Esophagus muscularis mucosa (tissue), 3 donors: ENCODE results near the gene DNAI7.

Experiments
- POLR2AphosphoS5 ChIP-seq, 2 donors: sonication (generic); formaldehyde crosslinking; IDR thresholded peaks; one replicate each; pipeline ENCODE4 v1.6.1; 2017; ENCODE audit warnings: antibody characterized with exemption in 2 of 2
- TF ChIP-seq, protein P1 (sequence below), 3 experiments: fragments of 200-600 bp in 2 of 3; fragments of 450-650 bp in 1 of 3; sonication (generic) in 2 of 3; IDR thresholded peaks; one replicate each; pipeline ENCODE4 v1.5.1; 2017 to 2019; ENCODE audit warnings: antibody characterized with exemption in 3 of 3, mild to moderate bottlenecking in 2 of 3, moderate library complexity in 1 of 3

DNA sequence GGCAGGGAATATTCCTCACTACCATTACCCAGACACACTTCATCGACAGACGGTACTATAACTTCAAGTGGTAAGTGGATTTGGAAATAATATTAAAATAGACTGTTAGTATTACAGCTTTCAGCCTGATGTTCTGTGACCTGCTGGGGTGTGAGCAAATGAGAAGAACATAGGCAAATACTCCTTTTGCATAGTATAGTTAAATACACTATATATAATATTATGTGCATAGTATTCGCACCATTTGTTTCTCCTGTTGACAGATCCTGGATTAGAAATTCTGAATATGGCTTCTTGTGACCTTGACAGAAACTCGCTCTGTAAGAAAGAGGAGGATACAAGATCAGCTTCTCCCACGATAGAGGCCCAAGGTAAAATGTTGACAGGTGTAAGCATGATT is 115.6 kb downstream of the DNAI7 start:
- no peak for TF ChIP-seq POLR2AphosphoS5 (IDR thresholded peaks at IDR 0.05)
- TF ChIP-seq, protein P1, sequence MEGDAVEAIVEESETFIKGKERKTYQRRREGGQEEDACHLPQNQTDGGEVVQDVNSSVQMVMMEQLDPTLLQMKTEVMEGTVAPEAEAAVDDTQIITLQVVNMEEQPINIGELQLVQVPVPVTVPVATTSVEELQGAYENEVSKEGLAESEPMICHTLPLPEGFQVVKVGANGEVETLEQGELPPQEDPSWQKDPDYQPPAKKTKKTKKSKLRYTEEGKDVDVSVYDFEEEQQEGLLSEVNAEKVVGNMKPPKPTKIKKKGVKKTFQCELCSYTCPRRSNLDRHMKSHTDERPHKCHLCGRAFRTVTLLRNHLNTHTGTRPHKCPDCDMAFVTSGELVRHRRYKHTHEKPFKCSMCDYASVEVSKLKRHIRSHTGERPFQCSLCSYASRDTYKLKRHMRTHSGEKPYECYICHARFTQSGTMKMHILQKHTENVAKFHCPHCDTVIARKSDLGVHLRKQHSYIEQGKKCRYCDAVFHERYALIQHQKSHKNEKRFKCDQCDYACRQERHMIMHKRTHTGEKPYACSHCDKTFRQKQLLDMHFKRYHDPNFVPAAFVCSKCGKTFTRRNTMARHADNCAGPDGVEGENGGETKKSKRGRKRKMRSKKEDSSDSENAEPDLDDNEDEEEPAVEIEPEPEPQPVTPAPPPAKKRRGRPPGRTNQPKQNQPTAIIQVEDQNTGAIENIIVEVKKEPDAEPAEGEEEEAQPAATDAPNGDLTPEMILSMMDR (IDR thresholded peaks at IDR 0.05): no peak
